LNCaP clone FGC (cell line): ENCODE data around the gene CIPC.
A peak's percentile ranks its signal among the peaks of the same experiment; 100 is the strongest.

ENCODE experiments used
- DNase-seq: peaks from one replicate; pipeline ENCODE4 v3.0.0-alpha.2; 2011; ENCODE audit warnings: low read depth
- H3K4me3 ChIP-seq: 2 replicates; pipeline ENCODE4 v1.5.1; 2011; ENCODE audit warnings: mild to moderate bottlenecking, low read depth, low read length, control low read depth
- CTCF ChIP-seq: IDR thresholded peaks from 2 replicates; pipeline ENCODE4 v1.5.1; 2012; ENCODE audit warnings: mild to moderate bottlenecking; ENCODE audit not compliant: control insufficient read depth, insufficient read depth; ENCODE audit errors: extremely low read depth

CIPC gene

GRCh38 chr14:77064521-77065178 lies 33.4 kb upstream of the CIPC start:
- DNase-seq: no peak
- TF ChIP-seq CTCF: no peak
- no peak overlapping the region for H3K4me3 ChIP-seq

GRCh38 chr14:77065851-77066577 lies 32.0 kb upstream of the CIPC start:
- DNase-seq: no peak
- no peak for TF ChIP-seq CTCF

GRCh38 chr14:77066578-77067172 lies 31.4 kb upstream of the CIPC start:
- no peak for DNase-seq
- no peak for TF ChIP-seq CTCF
- H3K4me3 ChIP-seq: no peak overlapping the region

More at GRCh38 chr14:77065851-77066577, 32.0 kb upstream of the CIPC start:
- no peak overlapping the region for H3K4me3 ChIP-seq

GRCh38 chr14:77067632-77068516 lies 30.2 kb upstream of the CIPC start:
- peak; percentile 52 for DNase-seq
- no peak overlapping the region for H3K4me3 ChIP-seq
- peak; percentile 97 for TF ChIP-seq CTCF

GRCh38 chr14:77068517-77069200 lies 29.4 kb upstream of the CIPC start:
- no peak for DNase-seq
- H3K4me3 ChIP-seq: no peak overlapping the region
- TF ChIP-seq CTCF: no peak

GRCh38 chr14:77069551-77069950 lies 28.5 kb upstream of the CIPC start:
- DNase-seq: no peak
- TF ChIP-seq CTCF: no peak
- no peak overlapping the region for H3K4me3 ChIP-seq
